Body of pancreas (tissue), 4 donors: ENCODE results near the gene BTNL9. TPM values are rescaled to one million over a fixed set of nuclear protein-coding genes. Genes with fewer than 3 reads are reported as not detected.

ENCODE experiments used
- ATAC-seq: fragments of 150-250 bp; one replicate; pipeline ENCODE4 v1.9.1; 2016
- DNase-seq, 4 donors: peaks; one replicate each; pipeline ENCODE4 v3.0.0-alpha.2; 2019
- H3K27ac ChIP-seq, 4 donors: fragments of 200-600 bp; sonication (generic); 1 replicate in 3 of 4; 2 replicates in 1 of 4; pipeline versions ENCODE4 v1.5.1 to v1.6.1; 2016 to 2019; ENCODE audit warnings: mild to moderate bottlenecking in 1 of 4, mixed read lengths in 1 of 4, moderate library complexity in 1 of 4
- H3K27me3 ChIP-seq, 2 donors: fragments of 200-600 bp; sonication (generic); one replicate each; pipeline ENCODE4 v1.6.0; 2016; ENCODE audit warnings: mild to moderate bottlenecking in 1 of 2
- H3K36me3 ChIP-seq, 2 donors: fragments of 200-600 bp; sonication (generic); replicated peaks in 1 of 2; 2 replicates each; pipeline ENCODE4 v1.5.1; 2016; ENCODE audit warnings: low read depth in 2 of 2; ENCODE audit not compliant: insufficient read depth in 1 of 2
- H3K4me1 ChIP-seq: fragments of 200-600 bp; sonication (generic); one replicate; pipeline ENCODE4 v1.6.0; 2016
- H3K4me3 ChIP-seq, 2 donors: fragments of 200-600 bp; sonication (generic); 1 replicate in 1 of 2; 2 replicates in 1 of 2; pipeline ENCODE4 v1.5.1; 2016 to 2019
- H3K9me3 ChIP-seq, 3 donors: fragments of 200-600 bp; sonication (generic); 1 replicate in 2 of 3; 2 replicates in 1 of 3; pipeline ENCODE4 v1.5.1; 2016
- POLR2A ChIP-seq, 3 donors: fragments of 450-650 bp; IDR thresholded peaks; one replicate each; pipeline ENCODE4 v1.6.1; 2016; ENCODE audit warnings: antibody characterized with exemption in 3 of 3, mild to moderate bottlenecking in 2 of 3
- WGBS, 2 donors: methylation state at CpG; one replicate each; pipeline ENCODE4 v1.1.5; 2017; 5-methylcytosine and 5-hydroxymethylcytosine counted together
- intact Hi-C: fragments of 100-400 bp; cut with DNase I; formaldehyde crosslinking; loops from one replicate; pipeline ENCODE4 v1.15.1; 2023
- microRNA-seq, 2 donors: library from miRNA; unstranded; fragments of <30 nt; microRNA quantifications; one replicate each; pipeline ENCODE4, GENCODE V29; 2016; ENCODE audit warnings: borderline number of aligned reads in 2 of 2, borderline replicate concordance in 2 of 2
- small RNA-seq: library from RNA; depleted of rRNA; stranded (forward); fragments of <200 nt; gene quantifications from one replicate; pipeline ENCODE3, GENCODE V24; 2016
- total RNA-seq, 2 donors: library from RNA; depleted of rRNA; stranded (reverse); fragments of >200 nt; gene quantifications; one replicate each; pipeline ENCODE4 v1.1.0, GENCODE V29; 2016

BTNL9 gene
- total RNA-seq, 2 donors from 2014 or later = 20.2 to 41.5 TPM

GRCh38 chr5:181111010-181111409 is 70.9 kb downstream of the BTNL9 start:
- H3K4me1 ChIP-seq = no peaks in the 10 kb centered on the region
- no peaks in the 10 kb centered on the region for H3K9me3 ChIP-seq
- 69 to 83% methylated on average over 4 to 5 of the region's 5 CpGs for WGBS, 2 donors
- no peak for DNase-seq
- H3K27me3 ChIP-seq = peaks cover 0 to 19% of the 10 kb centered on the region in 2 donors
- H3K4me3 ChIP-seq = no peak overlapping the region
- no peaks in the 10 kb centered on the region for H3K36me3 ChIP-seq
- H3K27ac ChIP-seq = no peak overlapping the region
- TF ChIP-seq POLR2A (IDR thresholded peaks at IDR 0.05) = no peak
- intact Hi-C loops = no loop called here
- no peak for ATAC-seq

Small RNAs within 50 kb of the gene (microRNA-seq; reads per million reads assigned to microRNA genes)
- 0 reads per million in 2 donors for gene MIR8089

Small RNAs within 50 kb of the gene (small RNA-seq; reads per million reads assigned to genes)
- gene MIR8089 (not detected), gene RNU6-1036P (not detected)

Other genes starting within 250 kb of the BTNL9 start
- 10 to 100 TPM; 96.2 to 98.8 TPM for gene MGAT1, start 237.5 kb upstream of the BTNL9 start, total RNA-seq
- 10 to 100 TPM; 17.1 to 24.6 TPM for gene ZFP62, start 179.0 kb upstream of the BTNL9 start, total RNA-seq
- 1 to 10 TPM in 1 of 2 donors, not detected in 1; 1.0 TPM for gene BTNL8, start 141.1 kb upstream of the BTNL9 start, total RNA-seq
- gene BTNL3, start 51.4 kb upstream of the BTNL9 start, total RNA-seq = under 1 TPM in 1 of 2 donors, not detected in 1; 0.26 TPM
- gene OR2V1, start 90.9 kb downstream of the BTNL9 start, total RNA-seq = not detected
- not detected for gene OR2V2, start 107.3 kb downstream of the BTNL9 start, total RNA-seq
- 10 to 100 TPM; 11.5 to 17.9 TPM for gene TRIM7, start 164.9 kb downstream of the BTNL9 start, total RNA-seq
- gene TRIM41, start 183.0 kb downstream of the BTNL9 start, total RNA-seq = 10 to 100 TPM; 12.5 to 15.2 TPM
- gene RACK1, start 203.6 kb downstream of the BTNL9 start, total RNA-seq = 1,000 to 10,000 TPM; 1,136 to 1,977 TPM
- gene TRIM52, start 220.9 kb downstream of the BTNL9 start, total RNA-seq = 10 to 100 TPM; 16.9 to 26.0 TPM